ENCODE measurements around the gene GRIK4.

GRIK4 gene

GRCh38 chr11:120884154-120885020 lies 372.8 kb downstream of the GRIK4 start:
- ATAC-seq, result no peak
- DNase-seq, result no peak

GRCh38 chr11:120890609-120891320 lies 379.2 kb downstream of the GRIK4 start:
- DNase-seq, result no peak
- ATAC-seq, result no peak

GRCh38 chr11:120893440-120894201 lies 382.1 kb downstream of the GRIK4 start:
- no peak for ATAC-seq
- no peak for DNase-seq

DNA sequence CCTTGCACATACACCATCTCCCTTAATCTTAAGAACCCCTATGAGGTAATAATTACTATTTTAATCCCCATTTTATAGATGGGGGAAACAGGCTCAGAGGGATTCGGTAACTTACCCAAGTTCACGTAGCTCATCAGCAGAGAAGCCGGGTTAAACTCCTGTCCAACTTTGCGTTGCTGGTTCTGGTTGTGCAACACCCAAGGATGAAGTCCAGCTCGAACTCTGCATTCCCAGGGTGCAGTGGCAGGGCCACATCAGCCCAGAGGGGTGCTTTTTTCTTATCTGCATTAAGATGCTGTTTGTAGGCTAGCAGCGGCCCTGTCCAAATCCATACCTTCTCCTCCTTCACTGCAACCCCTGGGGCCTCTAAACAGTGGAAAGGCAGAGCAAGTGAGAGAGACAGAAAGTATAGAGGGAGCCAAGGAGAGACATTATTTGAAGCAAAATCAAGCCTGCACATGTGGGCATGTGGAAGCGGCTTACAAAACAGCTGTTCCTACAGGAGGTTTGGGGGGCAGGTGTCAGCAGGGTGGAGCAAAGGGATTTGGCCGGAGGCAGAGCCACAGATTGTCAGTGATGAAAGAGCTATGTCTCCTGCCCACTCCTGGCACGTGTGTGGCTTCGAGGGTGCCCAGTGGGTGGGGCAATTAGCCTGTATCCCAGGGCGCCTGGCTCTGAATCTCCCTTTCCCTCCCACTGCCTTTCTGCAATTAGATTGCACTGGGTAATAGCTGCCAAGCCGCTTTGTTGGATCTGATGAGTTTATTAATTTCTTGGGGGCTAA lies 382.8 kb downstream of the GRIK4 start:
- ATAC-seq (no peak), DNase-seq (no peak)

DNA sequence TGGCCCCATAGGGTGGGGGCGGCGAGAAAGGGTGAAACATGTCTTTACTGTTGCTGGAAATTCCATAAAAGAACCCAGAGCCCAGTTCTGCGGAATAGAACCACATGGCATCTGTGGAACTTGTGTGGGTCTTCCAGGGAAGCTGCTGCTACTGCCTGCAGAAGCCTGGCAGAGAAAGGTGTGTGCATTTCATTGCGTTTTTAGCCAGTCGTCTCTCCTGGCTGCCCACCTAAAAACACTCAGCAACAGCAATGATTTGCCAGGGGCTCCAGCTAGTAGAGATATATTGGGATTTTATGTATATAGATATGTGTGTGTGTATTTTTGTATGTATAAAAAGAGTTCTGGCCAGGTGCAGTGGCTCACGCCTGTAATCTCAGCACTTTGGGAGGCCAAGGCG lies 385.1 kb downstream of the GRIK4 start:
- no peak for DNase-seq
- ATAC-seq, result no peak

GRCh38 chr11:120898568-120898967 lies 387.0 kb downstream of the GRIK4 start:
- DNase-seq, result no peak
- ATAC-seq, result no peak

GRCh38 chr11:120899720-120900119 lies 388.2 kb downstream of the GRIK4 start:
- no peak for ATAC-seq

GRCh38 chr11:120900643-120901042 lies 389.1 kb downstream of the GRIK4 start:
- ATAC-seq, result no peak
- DNase-seq, result no peak

More at GRCh38 chr11:120899720-120900119, 388.2 kb downstream of the GRIK4 start:
- no peak for DNase-seq

GRCh38 chr11:120903686-120904085 lies 392.1 kb downstream of the GRIK4 start:
- ATAC-seq (no peak), DNase-seq (no peak)

DNA sequence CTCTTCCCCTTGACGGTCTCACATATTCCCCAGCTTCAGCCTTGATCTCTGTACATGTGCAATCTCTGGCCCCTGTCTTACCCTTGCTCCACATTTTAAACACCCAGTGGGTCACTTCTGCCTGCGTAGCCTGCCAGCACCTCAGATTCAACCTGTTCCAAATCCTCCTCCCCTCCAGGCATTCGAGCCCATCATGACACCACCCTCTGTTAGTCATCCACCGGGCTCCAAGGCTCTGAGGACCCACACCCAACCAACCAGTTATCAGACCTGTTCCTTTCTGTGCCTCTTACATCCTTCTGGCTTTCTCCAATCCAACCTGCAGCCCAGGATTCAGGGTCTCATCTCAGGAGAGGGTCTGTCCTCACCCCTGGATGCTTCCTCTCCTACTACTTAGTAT lies 392.6 kb downstream of the GRIK4 start:
- no peak for ATAC-seq
- DNase-seq, result no peak

GRCh38 chr11:120906766-120907165 lies 395.2 kb downstream of the GRIK4 start:
- DNase-seq (no peak), ATAC-seq (no peak)

GRCh38 chr11:120907971-120908370 lies 396.4 kb downstream of the GRIK4 start:
- no peak for ATAC-seq
- no peak for DNase-seq

- ATAC-seq, result peak; percentile 15
- DNase-seq, result no peak
These were observed 397.1 kb downstream of the GRIK4 start for GRCh38 chr11:120908461-120909181.

GRCh38 chr11:120909676-120910416 lies 398.3 kb downstream of the GRIK4 start:
- ATAC-seq (no peak), DNase-seq (no peak)

DNA sequence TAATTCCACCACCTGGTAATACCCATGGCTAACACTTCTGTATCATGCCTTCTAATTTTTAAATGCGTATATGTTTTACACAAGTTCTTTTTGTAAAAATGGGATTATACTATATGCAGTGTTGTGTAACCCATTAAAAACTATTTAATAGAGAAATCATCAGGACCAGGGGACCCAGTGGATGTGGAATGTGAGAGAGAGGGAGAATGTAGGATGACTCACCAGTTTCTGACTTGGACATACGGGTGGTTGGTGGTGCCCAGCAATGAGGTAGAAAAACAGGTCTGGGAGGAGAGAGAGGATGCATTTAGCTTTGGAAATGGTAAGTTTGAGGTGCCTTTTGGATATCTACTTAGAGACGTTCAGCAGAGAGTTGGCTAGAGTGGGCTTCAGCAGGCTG lies 400.4 kb downstream of the GRIK4 start:
- no peak for ATAC-seq
- DNase-seq, result no peak

DNA sequence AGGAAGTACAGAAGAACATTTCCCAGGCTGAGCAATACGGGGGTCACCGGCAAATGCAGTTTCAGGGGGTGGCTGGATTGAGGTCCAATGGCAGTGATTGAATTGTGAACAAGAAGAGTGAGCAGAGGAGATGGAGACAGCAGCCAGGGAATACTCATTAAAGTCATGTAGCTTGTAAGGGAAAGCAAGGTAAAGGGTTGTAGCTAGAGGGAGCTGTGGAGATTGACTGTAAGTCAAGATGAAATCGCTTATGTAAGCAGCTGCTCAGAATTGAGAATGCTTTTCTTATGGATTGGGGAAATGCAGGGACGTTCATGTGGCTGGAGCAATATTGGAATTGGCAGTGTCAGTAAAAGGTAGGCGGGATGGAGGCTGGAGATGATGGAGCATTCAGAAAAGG lies 401.0 kb downstream of the GRIK4 start:
- ATAC-seq, result no peak

DNA sequence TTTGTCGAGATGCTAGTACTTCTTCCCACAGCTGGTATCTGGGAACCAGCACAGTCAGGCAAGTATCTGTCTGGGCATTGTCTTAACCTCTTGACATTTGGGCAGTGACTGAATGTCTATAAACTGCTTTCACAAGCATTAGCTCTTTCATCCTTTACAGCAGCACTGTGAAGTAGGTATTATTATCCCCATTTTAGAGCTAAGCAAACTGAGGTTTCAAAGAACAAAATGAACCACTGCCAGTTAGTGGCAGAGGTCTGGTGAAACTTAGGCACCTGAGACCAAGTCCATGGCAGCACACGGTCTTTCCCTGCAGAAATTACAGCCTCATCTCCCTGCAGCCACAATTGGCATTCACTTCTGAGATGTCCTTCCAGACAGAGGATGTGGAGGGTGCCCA lies 401.4 kb downstream of the GRIK4 start:
- no peak for ATAC-seq
- no peak for DNase-seq

More for the DNA sequence above, 401.0 kb downstream of the GRIK4 start:
- DNase-seq, result no peak

GRCh38 chr11:120914021-120914420 lies 402.5 kb downstream of the GRIK4 start:
- DNase-seq, result no peak
- no peak for ATAC-seq

GRCh38 chr11:120914601-120915000 lies 403.1 kb downstream of the GRIK4 start:
- ATAC-seq, result no peak

DNA sequence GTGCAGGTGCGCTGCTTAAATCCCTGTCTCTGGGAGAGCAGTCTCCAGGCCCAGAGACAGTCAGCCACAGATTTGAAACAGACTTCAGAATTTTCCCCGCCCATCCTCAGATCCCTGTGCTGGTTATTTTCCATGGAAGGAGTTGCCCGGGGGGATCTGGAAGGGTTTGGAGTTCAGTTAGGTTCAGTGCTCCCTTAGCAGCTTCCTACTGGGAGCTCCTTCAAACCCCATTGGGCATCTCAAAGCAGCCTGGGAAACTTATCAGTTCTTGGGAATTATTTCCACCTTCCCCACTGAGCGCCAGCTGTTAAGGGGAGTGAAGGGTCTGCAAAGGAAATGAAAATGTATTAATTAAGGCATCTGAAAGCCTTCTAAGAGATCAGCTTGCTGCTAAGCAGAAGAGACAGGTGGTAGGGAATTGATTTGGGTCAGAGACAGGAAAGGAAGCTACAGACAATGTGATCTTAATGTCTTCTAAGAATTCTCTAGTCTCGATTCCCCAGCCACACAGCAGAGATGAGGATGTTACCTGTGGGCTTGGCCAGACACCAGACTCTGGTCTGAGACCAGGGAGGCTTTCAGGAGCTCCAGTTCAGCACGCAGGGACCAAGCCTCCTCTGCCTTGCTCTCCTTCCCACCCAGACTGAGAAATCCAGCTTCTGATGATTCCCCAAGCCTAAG lies 406.2 kb downstream of the GRIK4 start:
- DNase-seq, result no peak
- ATAC-seq, result no peak

More at GRCh38 chr11:120914601-120915000, 403.1 kb downstream of the GRIK4 start:
- no peak for DNase-seq
